MM.1S (cell line): Measurements from ENCODE around the gene ACBD4.

Source experiments
- CTCF ChIP-seq: fragments of 300-600 bp; sonication (generic); IDR thresholded peaks from 2 replicates; pipeline ENCODE4 v1.5.1; 2016; ENCODE audit warnings: antibody characterized with exemption, low read length, mixed read lengths
- EZH2phosphoT487 ChIP-seq: fragments of 300-600 bp; sonication (generic); IDR thresholded peaks from 2 replicates; pipeline ENCODE4 v1.6.1; 2018; ENCODE audit warnings: antibody characterized with exemption, low read length

GRCh38 chr17:45147581-45148182 is 12.2 kb downstream of the ACBD4 start:
- TF ChIP-seq CTCF (no peak), EZH2phosphoT487 (no peak)
